Measurements from ENCODE around the gene METTL26. TPM values are rescaled to one million over a fixed set of nuclear protein-coding genes. Genes with fewer than 3 reads are reported as not detected.
A peak's percentile ranks its signal among the peaks of the same experiment; 100 is the strongest.

METTL26 gene
- polyA plus RNA-seq, 3 donors, result 57.1 to 80.9 (median 70.4) TPM

- peak; percentile 77 to 89 (median 87) for DNase-seq
- H3K27me3 Mint-ChIP-seq (ENCODE audit: low read depth in 3 of 3), result peaks cover 0 to 6% (median 0%) of the 10 kb centered on the region in 3 donors
- Histone ChIP-seq H3K4me2 (replicated peaks; ENCODE audit: extremely low read depth, low read length, poor library complexity, severe bottlenecking) (peak overlapping the region; percentile 100), H3K4me1 (ENCODE audit: control insufficient read depth in 1 of 2, insufficient read depth in 2 of 2, low read length in 2 of 2) (peaks cover 31 to 47% of the 10 kb centered on the region in 2 donors), H3K9me3 (replicated peaks in 1 of 2; ENCODE audit: control insufficient read depth in 1 of 2, insufficient read depth in 1 of 2, low read length in 2 of 2) (no peaks in the 10 kb centered on the region), H3K4me3 (replicated peaks in 1 of 3; ENCODE audit: low read depth in 2 of 3, low read length in 3 of 3) (peak overlapping the region; percentile 70 to 96 (median 89)), H4K20me1 (ENCODE audit: insufficient read depth, low read length) (peaks cover 17% of the 10 kb centered on the region), H3K36me3 (replicated peaks in 1 of 2; ENCODE audit: control insufficient read depth in 1 of 2, insufficient read depth in 2 of 2, low read length in 2 of 2) (peaks cover 0 to 8% of the 10 kb centered on the region in 2 donors), H3K79me2 (ENCODE audit: insufficient read depth, low read length) (peaks cover 19% of the 10 kb centered on the region), H3K27ac (ENCODE audit: low read depth in 1 of 2, low read length in 2 of 2) (peak overlapping the region; percentile 87 to 95), H3K9ac (ENCODE audit: insufficient read depth, low read length, poor library complexity, severe bottlenecking) (peak overlapping the region; percentile 82), H2AFZ (ENCODE audit: insufficient read depth, low read depth, low read length, poor library complexity, severe bottlenecking) (peak overlapping the region; percentile 85), H3K27me3 (ENCODE audit: control insufficient read depth in 2 of 2, insufficient read depth in 2 of 2, low read length in 2 of 2) (no peaks in the 10 kb centered on the region)
- TF ChIP-seq CTCF (IDR thresholded peaks at IDR 0.05), result no peak
- peak overlapping the region; percentile 62 to 99 (median 98) for H3K27ac Mint-ChIP-seq
- WGBS (ENCODE audit: insufficient coverage), result 21% methylated on average over 32 of the region's 53 CpGs
- intact Hi-C loops (cut with micrococcal nuclease), result loop anchor here (2.0 to 5.0 kb wide), 4 partner anchors 23 to 110 kb away; partner anchors contain the start of genes CAPN15 (in 2 of the 2), JMJD8 (in 1 of the 2) and STUB1 (in 1 of the 2)
- peak overlapping the region; percentile 95 to 97 for H3K4me3 Mint-ChIP-seq
- peaks cover 14% of the 10 kb centered on the region for H3K4me1 Mint-ChIP-seq
- no peaks in the 10 kb centered on the region for H3K9me3 Mint-ChIP-seq
- peaks cover 2 to 4% of the 10 kb centered on the region in 2 donors for H3K36me3 Mint-ChIP-seq
Observed at GRCh38 chr16:637081-638018, 1.2 kb upstream of the METTL26 start.

GRCh38 chr16:635573-636205 is 416 bp downstream of the METTL26 start:
- Mint-ChIP-seq H3K27me3 (ENCODE audit: low read depth in 3 of 3) (peaks cover 3 to 9% (median 8%) of the 10 kb centered on the region in 3 donors), H3K36me3 (peaks cover 2 to 4% of the 10 kb centered on the region in 2 donors), H3K27ac (peak overlapping the region in 1 of 7 donors; percentile 4), H3K4me3 (peak overlapping the region; percentile 56 to 59), H3K9me3 (no peaks in the 10 kb centered on the region), H3K4me1 (peaks cover 14% of the 10 kb centered on the region)
- peak overlapping the region in 1 of 2 donors; percentile 87 for H3K27ac ChIP-seq (ENCODE audit: low read depth in 1 of 2, low read length in 2 of 2)
- no peaks in the 10 kb centered on the region for H3K9me3 ChIP-seq (replicated peaks in 1 of 2; ENCODE audit: control insufficient read depth in 1 of 2, insufficient read depth in 1 of 2, low read length in 2 of 2)
- H3K9ac ChIP-seq (ENCODE audit: insufficient read depth, low read length, poor library complexity, severe bottlenecking), result peak overlapping the region; percentile 82
- peaks cover 12% of the 10 kb centered on the region for H3K79me2 ChIP-seq (ENCODE audit: insufficient read depth, low read length)
- no peaks in the 10 kb centered on the region for H3K27me3 ChIP-seq (ENCODE audit: control insufficient read depth in 2 of 2, insufficient read depth in 2 of 2, low read length in 2 of 2)
- H2AFZ ChIP-seq (ENCODE audit: insufficient read depth, low read depth, low read length, poor library complexity, severe bottlenecking), result peak overlapping the region; percentile 85
- peak overlapping the region; percentile 100 for H3K4me2 ChIP-seq (replicated peaks; ENCODE audit: extremely low read depth, low read length, poor library complexity, severe bottlenecking)
- no peak for DNase-seq
- intact Hi-C loops (cut with micrococcal nuclease), result loop anchor here (2.0 to 5.0 kb wide), 4 partner anchors 25 to 108 kb away; partner anchors contain the start of genes CAPN15 (in 2 of the 2), JMJD8 (in 1 of the 2) and STUB1 (in 1 of the 2)
- H4K20me1 ChIP-seq (ENCODE audit: insufficient read depth, low read length), result peaks cover 20% of the 10 kb centered on the region
- peaks cover 22 to 36% of the 10 kb centered on the region in 2 donors for H3K4me1 ChIP-seq (ENCODE audit: control insufficient read depth in 1 of 2, insufficient read depth in 2 of 2, low read length in 2 of 2)
- H3K36me3 ChIP-seq (replicated peaks in 1 of 2; ENCODE audit: control insufficient read depth in 1 of 2, insufficient read depth in 2 of 2, low read length in 2 of 2), result peaks cover 0 to 8% of the 10 kb centered on the region in 2 donors
- TF ChIP-seq CTCF (IDR thresholded peaks at IDR 0.05), result no peak
- WGBS (ENCODE audit: insufficient coverage), result 4% methylated on average over 52 of the region's 55 CpGs
- peak overlapping the region; percentile 70 to 96 (median 89) for H3K4me3 ChIP-seq (replicated peaks in 1 of 3; ENCODE audit: low read depth in 2 of 3, low read length in 3 of 3)

Data from CD14-positive monocyte (primary cell).